ENCODE measurements around the gene ARHGAP42. TPM values are rescaled to one million over a fixed set of nuclear protein-coding genes. Genes with fewer than 3 reads are reported as not detected.

ARHGAP42 gene
- total and polyA plus RNA-seq, 10 donors, result 3.5 to 31.0 (median 19.6) TPM

GRCh38 chr11:100910808-100911207, 223.7 kb downstream of the ARHGAP42 start:
- WGBS, 5 donors, result 64 to 75% (median 70%) methylated on average over 1 of the region's 1 CpG
- no peak for TF ChIP-seq CTCF (IDR thresholded peaks at IDR 0.05 in 8 of 11, conservative IDR thresholded peaks at IDR 0.05 in 3 of 11)
- TF ChIP-seq POLR2AphosphoS5 (IDR thresholded peaks at IDR 0.05), result no peak
- no peak for TF ChIP-seq POLR2A (IDR thresholded peaks at IDR 0.05)
- intact Hi-C loops (cut with DNase I; ENCODE audit: low total_unique reads), result no loop called here
- Histone ChIP-seq H3K27ac (no peak overlapping the region), H3K27me3 (replicated peaks in 1 of 7) (no peaks in the 10 kb centered on the region), H3K4me3 (no peak overlapping the region), H3K9me3 (no peaks in the 10 kb centered on the region), H3K4me1 (no peaks in the 10 kb centered on the region), H3K36me3 (no peaks in the 10 kb centered on the region)
- DNase-seq, result no peak

GRCh38 chr11:100914415-100915110, 227.5 kb downstream of the ARHGAP42 start:
- Histone ChIP-seq H3K36me3 (no peaks in the 10 kb centered on the region), H3K27me3 (replicated peaks in 1 of 7) (no peaks in the 10 kb centered on the region), H3K4me1 (no peaks in the 10 kb centered on the region), H3K4me3 (no peak overlapping the region), H3K27ac (no peak overlapping the region), H3K9me3 (no peaks in the 10 kb centered on the region)
- intact Hi-C loops (cut with DNase I; ENCODE audit: low total_unique reads), result no loop called here
- TF ChIP-seq POLR2AphosphoS5 (IDR thresholded peaks at IDR 0.05), result no peak
- TF ChIP-seq CTCF (IDR thresholded peaks at IDR 0.05 in 8 of 11, conservative IDR thresholded peaks at IDR 0.05 in 3 of 11), result no peak
- TF ChIP-seq POLR2A (IDR thresholded peaks at IDR 0.05), result no peak
- WGBS, 5 donors, result 89 to 96% (median 92%) methylated on average over 6 of the region's 6 CpGs
- DNase-seq, result no peak

- H3K4me1 ChIP-seq, result no peaks in the 10 kb centered on the region
- no peak overlapping the region for H3K27ac ChIP-seq
- H3K4me3 ChIP-seq, result no peak overlapping the region
- H3K9me3 ChIP-seq, result no peaks in the 10 kb centered on the region
- intact Hi-C loops (cut with DNase I; ENCODE audit: low total_unique reads), result no loop called here
- TF ChIP-seq CTCF (IDR thresholded peaks at IDR 0.05 in 8 of 11, conservative IDR thresholded peaks at IDR 0.05 in 3 of 11) (no peak), POLR2A (IDR thresholded peaks at IDR 0.05) (no peak), POLR2AphosphoS5 (IDR thresholded peaks at IDR 0.05) (no peak)
- no peaks in the 10 kb centered on the region for H3K27me3 ChIP-seq (replicated peaks in 1 of 7)
- H3K36me3 ChIP-seq, result no peaks in the 10 kb centered on the region
- no peak for DNase-seq
- WGBS, 5 donors, result 68 to 79% (median 73%) methylated on average over 6 of the region's 6 CpGs
Measured at GRCh38 chr11:100918551-100919500, 231.7 kb downstream of the ARHGAP42 start.

- no peaks in the 10 kb centered on the region for H3K27me3 ChIP-seq (replicated peaks in 1 of 7)
- H3K4me3 ChIP-seq, result no peak overlapping the region
- no peak overlapping the region for H3K27ac ChIP-seq
- H3K36me3 ChIP-seq, result no peaks in the 10 kb centered on the region
- H3K4me1 ChIP-seq, result no peaks in the 10 kb centered on the region
- no peak for DNase-seq
- no peak for TF ChIP-seq CTCF (IDR thresholded peaks at IDR 0.05 in 8 of 11, conservative IDR thresholded peaks at IDR 0.05 in 3 of 11)
- H3K9me3 ChIP-seq, result no peaks in the 10 kb centered on the region
- intact Hi-C loops (cut with DNase I; ENCODE audit: low total_unique reads), result loop anchor here (10.0 kb wide), 1 partner anchor 66 kb away; no protein-coding TSS in a partner anchor
Measured at GRCh38 chr11:100920593-100920992, 233.5 kb downstream of the ARHGAP42 start.

Data from spleen (tissue), 11 donors.